ENCODE results near the gene HIP1.
"Not testable (repeated sequence)": the region's sequence is repeated elsewhere in the genome, so short reads cannot be mapped to it uniquely, and the experiment has no call there.

GRCh38 chr7:75485355-75485978 is 253.3 kb downstream of the HIP1 start:
- TF ChIP-seq SP1 (IDR thresholded peaks at IDR 0.05); ARNT (IDR thresholded peaks at IDR 0.05); ZNF384 (IDR thresholded peaks at IDR 0.05); FOXA1 (IDR thresholded peaks at IDR 0.05); SUZ12 (IDR thresholded peaks at IDR 0.05); BHLHE40 (IDR thresholded peaks at IDR 0.05; ENCODE audit: borderline replicate concordance); FOXM1 (IDR thresholded peaks at IDR 0.05; ENCODE audit: borderline replicate concordance); TARDBP (IDR thresholded peaks at IDR 0.05); FOXK2 (IDR thresholded peaks at IDR 0.05); ELF4 (IDR thresholded peaks at IDR 0.05); CTBP1 (IDR thresholded peaks at IDR 0.05; ENCODE audit: borderline replicate concordance); HDGF (IDR thresholded peaks at IDR 0.05; ENCODE audit: borderline replicate concordance); L3MBTL2 (conservative IDR thresholded peaks at IDR 0.05): not testable (repeated sequence)

Data from HEK293T (cell line).